IMR-90 (cell line): Measurements from ENCODE around the gene ABCC10. TPM values are rescaled to one million over a fixed set of nuclear protein-coding genes. Genes with fewer than 3 reads are reported as not detected.
A peak's percentile ranks its signal among the peaks of the same experiment; 100 is the strongest.

Source experiments
- ATAC-seq: fragments of 200-7000 bp; cut with Tn5 transposase; 2 replicates; pipeline ENCODE4 v1.9.1; 2020; ENCODE audit warnings: low read depth, mild to moderate bottlenecking, moderate library complexity
- BruUV-seq: library from RNA; stranded (reverse); fragments of 400-500 nt; replicated peaks from 2 replicates; lab custom pipeline; 2021; lab: Mats Ljungman, UMichigan
- CTCF ChIA-PET: fragments of 300-600 bp; formaldehyde crosslinking; extraction: SDS; loops from one replicate; lab custom pipeline; 2021; ENCODE audit warnings: antibody characterized with exemption; lab: Yijun Ruan, JAX
- POLR2A ChIA-PET: fragments of 300-600 bp; sonication (Branson Sonifier 250); formaldehyde crosslinking; loops from one replicate; lab custom pipeline; 2022; ENCODE audit warnings: antibody characterized with exemption; ENCODE audit not compliant: unreplicated experiment; lab: Charles Lee
- DNase-seq: peaks from one replicate; pipeline ENCODE4 v3.0.0; 2013
- H2AFZ ChIP-seq: replicated peaks from 2 replicates; pipeline ENCODE3; 2013; ENCODE audit warnings: low read length, mild to moderate bottlenecking; ENCODE audit not compliant: poor library complexity
- H2AK5ac ChIP-seq: 2 replicates; pipeline ENCODE4 v1.6.1; 2013; ENCODE audit warnings: low read depth, low read length, inconsistent platforms
- H2AK9ac ChIP-seq: replicated peaks from 2 replicates; pipeline ENCODE3; 2013; ENCODE audit warnings: mild to moderate bottlenecking, low read depth, low read length, moderate library complexity; ENCODE audit not compliant: poor library complexity
- H2BK120ac ChIP-seq: 2 replicates; pipeline ENCODE4 v1.6.1; 2013; ENCODE audit warnings: low read depth, low read length, inconsistent platforms
- H2BK15ac ChIP-seq: 3 replicates; pipeline ENCODE4 v1.6.1; 2013; ENCODE audit warnings: low read depth, low read length, inconsistent platforms
- H2BK20ac ChIP-seq: 2 replicates; pipeline ENCODE4 v1.6.1; 2013; ENCODE audit warnings: low read depth, mild to moderate bottlenecking, inconsistent platforms, low read length, moderate library complexity
- H2BK5ac ChIP-seq: 2 replicates; pipeline ENCODE4 v1.6.1; 2013; ENCODE audit warnings: mild to moderate bottlenecking, low read depth, low read length, inconsistent platforms; ENCODE audit not compliant: poor library complexity, severe bottlenecking
- H3K14ac ChIP-seq: replicated peaks from 2 replicates; pipeline ENCODE4 v1.6.1; 2013; ENCODE audit warnings: low read depth, low read length, inconsistent platforms
- H3K18ac ChIP-seq: 2 replicates; pipeline ENCODE4 v1.6.1; 2013; ENCODE audit warnings: low read depth, low read length, control low read depth
- H3K23ac ChIP-seq: 2 replicates; pipeline ENCODE4 v1.6.1; 2013; ENCODE audit warnings: low read depth, low read length, inconsistent platforms
- H3K27ac ChIP-seq: 2 replicates; pipeline ENCODE4 v1.5.1; 2013; ENCODE audit warnings: mild to moderate bottlenecking, control low read depth, low read length; ENCODE audit not compliant: insufficient read depth
- H3K27me3 ChIP-seq: 2 replicates; pipeline ENCODE4 v1.6.1; 2013; ENCODE audit warnings: low read length; ENCODE audit not compliant: control insufficient read depth, insufficient read depth
- H3K36me3 ChIP-seq: 2 replicates; pipeline ENCODE4 v1.6.1; 2013; ENCODE audit warnings: low read length, mixed read lengths; ENCODE audit not compliant: control insufficient read depth, insufficient read depth
- H3K4ac ChIP-seq: 2 replicates; pipeline ENCODE4 v1.6.1; 2013; ENCODE audit warnings: low read depth, low read length, inconsistent platforms
- H3K4me1 ChIP-seq: 2 replicates; pipeline ENCODE4 v1.6.1; 2013; ENCODE audit warnings: low read length, mixed read lengths; ENCODE audit not compliant: control insufficient read depth, insufficient read depth
- H3K4me2 ChIP-seq: 2 replicates; pipeline ENCODE4 v1.6.1; 2013; ENCODE audit warnings: low read depth, mild to moderate bottlenecking, control low read depth, low read length, moderate library complexity
- H3K4me3 ChIP-seq: 2 replicates; pipeline ENCODE4 v1.5.1; 2013; ENCODE audit warnings: low read depth, mild to moderate bottlenecking, control low read depth, low read length, moderate library complexity; ENCODE audit not compliant: insufficient read depth
- H3K56ac ChIP-seq: 2 replicates; pipeline ENCODE4 v1.6.1; 2013; ENCODE audit warnings: low read length, inconsistent platforms; ENCODE audit not compliant: insufficient read depth; ENCODE audit errors: extremely low read depth
- H3K79me1 ChIP-seq, 2 experiments: 2 replicates each; pipeline ENCODE4 v1.6.1; 2013; ENCODE audit warnings: low read length in 2 of 2, inconsistent platforms in 1 of 2, low read depth in 1 of 2
- H3K9ac ChIP-seq: 2 replicates; pipeline ENCODE4 v1.6.1; 2013; ENCODE audit warnings: low read depth, low read length, control low read depth
- H3K9me1 ChIP-seq: 2 replicates; pipeline ENCODE4 v1.6.1; 2013; ENCODE audit warnings: low read length, inconsistent platforms; ENCODE audit not compliant: insufficient read depth
- H3K9me3 ChIP-seq: 2 replicates; pipeline ENCODE4 v1.6.1; 2013; ENCODE audit warnings: low read length; ENCODE audit not compliant: control insufficient read depth, insufficient read depth
- H4K20me1 ChIP-seq: 2 replicates; pipeline ENCODE4 v1.6.1; 2013; ENCODE audit warnings: low read length, inconsistent platforms; ENCODE audit not compliant: insufficient read depth
- H4K5ac ChIP-seq: 2 replicates; pipeline ENCODE4 v1.6.1; 2013; ENCODE audit warnings: mild to moderate bottlenecking, low read depth, low read length, control low read depth
- H4K8ac ChIP-seq, 2 experiments: 2 replicates each; pipeline ENCODE4 v1.6.1; 2013; ENCODE audit warnings: low read depth in 2 of 2, low read length in 2 of 2, control low read depth in 1 of 2, inconsistent platforms in 1 of 2
- H4K91ac ChIP-seq: 2 replicates; pipeline ENCODE4 v1.6.1; 2013; ENCODE audit warnings: low read depth, low read length, inconsistent platforms; ENCODE audit not compliant: insufficient read depth
- BHLHE40 ChIP-seq: fragments of 150-350 bp; IDR thresholded peaks from 2 replicates; pipeline ENCODE4 v1.6.1; 2016; ENCODE audit warnings: mild to moderate bottlenecking, low read depth, low read length
- CEBPB ChIP-seq: IDR thresholded peaks from 2 replicates; pipeline ENCODE4 v1.6.1; 2012; ENCODE audit warnings: low read depth, low read length, improper control_type of control experiment
- CHD1 ChIP-seq: IDR thresholded peaks from 2 replicates; pipeline ENCODE4 v1.6.1; 2012; ENCODE audit warnings: low read depth, low read length, improper control_type of control experiment
- ELK1 ChIP-seq: fragments of 150-350 bp; IDR thresholded peaks from 2 replicates; pipeline ENCODE4 v1.6.1; 2016; ENCODE audit warnings: low read depth, mild to moderate bottlenecking, low read length, moderate library complexity, borderline replicate concordance
- FOS ChIP-seq: fragments of 150-350 bp; IDR thresholded peaks from 2 replicates; pipeline ENCODE4 v1.6.1; 2016; ENCODE audit warnings: low read depth, low read length
- MAFK ChIP-seq: IDR thresholded peaks from 2 replicates; pipeline ENCODE4 v1.6.1; 2012; ENCODE audit warnings: low read depth, low read length, improper control_type of control experiment
- MAZ ChIP-seq: IDR thresholded peaks from 2 replicates; pipeline ENCODE4 v1.6.1; 2012; ENCODE audit warnings: low read depth, mild to moderate bottlenecking, low read length, improper control_type of control experiment, moderate library complexity, borderline replicate concordance
- MXI1 ChIP-seq: IDR thresholded peaks from 2 replicates; pipeline ENCODE4 v1.6.1; 2012; ENCODE audit warnings: low read depth, mild to moderate bottlenecking, low read length, moderate library complexity, borderline replicate concordance
- NFE2L2 ChIP-seq: fragments of 150-350 bp; IDR thresholded peaks from 2 replicates; pipeline ENCODE4 v1.6.1; 2016; ENCODE audit warnings: low read depth, mild to moderate bottlenecking, low read length
- POLR2A ChIP-seq: IDR thresholded peaks from 2 replicates; pipeline ENCODE4 v1.6.1; 2012; ENCODE audit warnings: mild to moderate bottlenecking, low read depth, low read length
- RAD21 ChIP-seq: IDR thresholded peaks from 2 replicates; pipeline ENCODE4 v1.6.1; 2012; ENCODE audit warnings: low read length, improper control_type of control experiment
- RCOR1 ChIP-seq: IDR thresholded peaks from 2 replicates; pipeline ENCODE4 v1.6.1; 2012; ENCODE audit warnings: mild to moderate bottlenecking, low read length, improper control_type of control experiment; ENCODE audit not compliant: insufficient replicate concordance
- RFX5 ChIP-seq: IDR thresholded peaks from 2 replicates; pipeline ENCODE4 v1.8.0; 2012; ENCODE audit warnings: low read depth, mild to moderate bottlenecking, low read length, moderate library complexity
- SMC3 ChIP-seq: fragments of 150-350 bp; IDR thresholded peaks from 2 replicates; pipeline ENCODE4 v1.6.1; 2016; ENCODE audit warnings: low read depth, mild to moderate bottlenecking, antibody characterized with exemption, low read length, moderate library complexity
- WGBS, 2 experiments: methylation state at CpG; one replicate each; pipeline versions ENCODE4 v1.1.5 to v1.1.7; 2013; ENCODE audit warnings: missing lambda C conversion rate in 2 of 2; ENCODE audit not compliant: insufficient read length in 1 of 2; ENCODE audit errors: extremely low coverage in 2 of 2; 5-methylcytosine and 5-hydroxymethylcytosine counted together
- dilution Hi-C: fragments of 300-500 bp; cut with HindIII; formaldehyde crosslinking; loops from one replicate; pipeline ENCODE4 v1.14.3; 2018; ENCODE audit warnings: low sequenced_read_pairs; ENCODE audit not compliant: unreplicated experiment
- in situ Hi-C: fragments of 300-500 bp; cut with MboI; formaldehyde crosslinking; loops from 3 replicates; pipeline ENCODE4 v1.14.3; 2019; ENCODE audit warnings: low sequenced_read_pairs, inconsistent platforms, mixed read lengths
- intact Hi-C: fragments of 100-400 bp; cut with micrococcal nuclease; formaldehyde crosslinking; loops from 2 replicates; pipeline ENCODE4 v1.10.0; 2022
- polyA plus RNA-seq, 3 experiments: library from polyadenylated mRNA; depleted of rRNA; stranded (reverse); fragments of >200 nt; gene quantifications; 2 replicates each; pipeline ENCODE4 v1.2.3, GENCODE V29; 2012; ENCODE audit warnings: low replicate concordance in 1 of 3
- total RNA-seq: library from RNA; depleted of rRNA; stranded (reverse); fragments of >200 nt; gene quantifications from 2 replicates; pipeline ENCODE4 v1.2.3, GENCODE V29; 2012
- TF ChIP-seq, protein P1 (sequence below): conservative IDR thresholded peaks from 2 replicates; pipeline ENCODE4 v1.5.1; 2012; ENCODE audit warnings: mild to moderate bottlenecking, low read depth, low read length, improper control_type of control experiment
- TF ChIP-seq, protein P2 (sequence below): fragments of 150-350 bp; IDR thresholded peaks from 2 replicates; pipeline ENCODE4 v1.6.1; 2017; ENCODE audit warnings: mild to moderate bottlenecking, antibody characterized with exemption, low read length, low read depth

ABCC10 gene
- total and polyA plus RNA-seq, 2 of the 4 experiments (the other 2 are of a cell fraction) = 7.0 to 26.3 TPM

GRCh38 chr6:43467752-43468151 is 40.4 kb downstream of the ABCC10 start:
- intact Hi-C loops (no loop called here), in situ Hi-C loops (no loop called here), dilution Hi-C loops (no loop called here)
- Histone ChIP-seq H2BK15ac (no peak overlapping the region), H2BK20ac (no peak overlapping the region), H3K27ac (no peak overlapping the region), H3K9me3 (no peaks in the 10 kb centered on the region), H3K9ac (no peak overlapping the region), H4K8ac (no peak overlapping the region), H4K5ac (no peak overlapping the region), H2BK5ac (no peak overlapping the region), H3K23ac (peak overlapping the region; percentile 61; the same call in 1 of the 2 replicates), H4K91ac (no peak overlapping the region), H3K79me1 (no peaks in the 10 kb centered on the region), H3K36me3 (no peaks in the 10 kb centered on the region), H2BK120ac (no peak overlapping the region), H4K20me1 (no peaks in the 10 kb centered on the region), H3K4me2 (no peak overlapping the region), H2AFZ (no peak overlapping the region), H3K18ac (no peak overlapping the region), H3K27me3 (peaks cover 25% of the 10 kb centered on the region), H2AK9ac (no peak overlapping the region), H3K56ac (no peak overlapping the region), H3K9me1 (no peaks in the 10 kb centered on the region), H3K14ac (no peak overlapping the region), H3K4ac (no peak overlapping the region), H3K4me1 (no peaks in the 10 kb centered on the region), H2AK5ac (no peak overlapping the region), H3K4me3 (no peak overlapping the region)
- no peak for DNase-seq
- no TSS peak for BruUV-seq
- TF ChIP-seq RFX5 (no peak), SMC3 (no peak), NFE2L2 (no peak), RCOR1 (no peak), ELK1 (no peak), MAFK (no peak), CEBPB (no peak), RAD21 (no peak), POLR2A (no peak), MAZ (no peak), BHLHE40 (no peak), MXI1 (no peak), CHD1 (no peak), FOS (no peak)
- TF ChIP-seq, protein P1, sequence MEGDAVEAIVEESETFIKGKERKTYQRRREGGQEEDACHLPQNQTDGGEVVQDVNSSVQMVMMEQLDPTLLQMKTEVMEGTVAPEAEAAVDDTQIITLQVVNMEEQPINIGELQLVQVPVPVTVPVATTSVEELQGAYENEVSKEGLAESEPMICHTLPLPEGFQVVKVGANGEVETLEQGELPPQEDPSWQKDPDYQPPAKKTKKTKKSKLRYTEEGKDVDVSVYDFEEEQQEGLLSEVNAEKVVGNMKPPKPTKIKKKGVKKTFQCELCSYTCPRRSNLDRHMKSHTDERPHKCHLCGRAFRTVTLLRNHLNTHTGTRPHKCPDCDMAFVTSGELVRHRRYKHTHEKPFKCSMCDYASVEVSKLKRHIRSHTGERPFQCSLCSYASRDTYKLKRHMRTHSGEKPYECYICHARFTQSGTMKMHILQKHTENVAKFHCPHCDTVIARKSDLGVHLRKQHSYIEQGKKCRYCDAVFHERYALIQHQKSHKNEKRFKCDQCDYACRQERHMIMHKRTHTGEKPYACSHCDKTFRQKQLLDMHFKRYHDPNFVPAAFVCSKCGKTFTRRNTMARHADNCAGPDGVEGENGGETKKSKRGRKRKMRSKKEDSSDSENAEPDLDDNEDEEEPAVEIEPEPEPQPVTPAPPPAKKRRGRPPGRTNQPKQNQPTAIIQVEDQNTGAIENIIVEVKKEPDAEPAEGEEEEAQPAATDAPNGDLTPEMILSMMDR = no peak
- TF ChIP-seq, protein P2, sequence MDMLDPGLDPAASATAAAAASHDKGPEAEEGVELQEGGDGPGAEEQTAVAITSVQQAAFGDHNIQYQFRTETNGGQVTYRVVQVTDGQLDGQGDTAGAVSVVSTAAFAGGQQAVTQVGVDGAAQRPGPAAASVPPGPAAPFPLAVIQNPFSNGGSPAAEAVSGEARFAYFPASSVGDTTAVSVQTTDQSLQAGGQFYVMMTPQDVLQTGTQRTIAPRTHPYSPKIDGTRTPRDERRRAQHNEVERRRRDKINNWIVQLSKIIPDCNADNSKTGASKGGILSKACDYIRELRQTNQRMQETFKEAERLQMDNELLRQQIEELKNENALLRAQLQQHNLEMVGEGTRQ = no peak
- 67% methylated on average over 1 of the region's 4 CpGs; no CpG with 5 or more reads in 1 of the 2 experiments for WGBS, 2 experiments
- ChIA-PET CTCF (no interaction called here), POLR2A (no interaction called here)
- no peak for ATAC-seq
